ENCODE data around the gene SMYD3.

GRCh38 chr1:246012341-246012740, 494.7 kb downstream of the SMYD3 start:
- TF ChIP-seq, protein P1, sequence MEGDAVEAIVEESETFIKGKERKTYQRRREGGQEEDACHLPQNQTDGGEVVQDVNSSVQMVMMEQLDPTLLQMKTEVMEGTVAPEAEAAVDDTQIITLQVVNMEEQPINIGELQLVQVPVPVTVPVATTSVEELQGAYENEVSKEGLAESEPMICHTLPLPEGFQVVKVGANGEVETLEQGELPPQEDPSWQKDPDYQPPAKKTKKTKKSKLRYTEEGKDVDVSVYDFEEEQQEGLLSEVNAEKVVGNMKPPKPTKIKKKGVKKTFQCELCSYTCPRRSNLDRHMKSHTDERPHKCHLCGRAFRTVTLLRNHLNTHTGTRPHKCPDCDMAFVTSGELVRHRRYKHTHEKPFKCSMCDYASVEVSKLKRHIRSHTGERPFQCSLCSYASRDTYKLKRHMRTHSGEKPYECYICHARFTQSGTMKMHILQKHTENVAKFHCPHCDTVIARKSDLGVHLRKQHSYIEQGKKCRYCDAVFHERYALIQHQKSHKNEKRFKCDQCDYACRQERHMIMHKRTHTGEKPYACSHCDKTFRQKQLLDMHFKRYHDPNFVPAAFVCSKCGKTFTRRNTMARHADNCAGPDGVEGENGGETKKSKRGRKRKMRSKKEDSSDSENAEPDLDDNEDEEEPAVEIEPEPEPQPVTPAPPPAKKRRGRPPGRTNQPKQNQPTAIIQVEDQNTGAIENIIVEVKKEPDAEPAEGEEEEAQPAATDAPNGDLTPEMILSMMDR (IDR thresholded peaks at IDR 0.05; ENCODE audit: insufficient read depth, low read length, poor library complexity, severe bottlenecking), result no peak
- TF ChIP-seq EZH2phosphoT487 (conservative IDR thresholded peaks at IDR 0.05; ENCODE audit: low read length), result no peak
